ENCODE data around the gene TSHZ2. TPM values are rescaled to one million over a fixed set of nuclear protein-coding genes. Genes with fewer than 3 reads are reported as not detected.

Gene TSHZ2
- polyA plus RNA-seq, 1 donor from 2014 or later, result 4.6 TPM

DNA sequence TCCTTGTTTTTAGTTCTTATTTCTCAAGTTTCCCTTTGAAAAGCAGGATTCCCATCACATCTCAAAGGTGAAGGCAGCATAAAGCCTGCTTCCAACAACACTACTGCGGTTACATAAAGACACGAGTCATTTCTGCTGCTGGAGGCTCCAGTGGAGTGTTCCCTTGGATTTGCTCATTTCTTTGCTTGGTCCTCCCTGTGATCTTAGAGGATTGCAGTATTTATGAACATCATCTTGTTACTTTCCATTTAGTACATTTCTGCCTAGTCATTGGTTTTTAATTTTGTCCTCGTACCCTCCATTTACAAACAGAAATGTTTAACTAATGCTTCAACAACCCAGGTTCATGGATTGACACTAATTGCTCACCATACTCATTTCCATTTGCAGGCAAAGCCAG is 322.6 kb downstream of the TSHZ2 start:
- H3K27ac ChIP-seq (ENCODE audit: low read length), result no peak overlapping the region
- no peak overlapping the region for H2AFZ ChIP-seq (ENCODE audit: low read depth, low read length)
- no peaks in the 10 kb centered on the region for H4K20me1 ChIP-seq (ENCODE audit: insufficient read depth)
- no peak overlapping the region for H3K9ac ChIP-seq (ENCODE audit: low read length)
- H3K36me3 ChIP-seq (ENCODE audit: insufficient read depth, low read length), result no peaks in the 10 kb centered on the region
- H3F3A ChIP-seq (ENCODE audit: insufficient read depth, low read length, poor library complexity, severe bottlenecking), result no peaks in the 10 kb centered on the region
- no peaks in the 10 kb centered on the region for H3K79me2 ChIP-seq (replicated peaks; ENCODE audit: insufficient read depth, low read length)
- no peak overlapping the region for H3K4me3 ChIP-seq (ENCODE audit: low read length)
- H3K4me2 ChIP-seq (ENCODE audit: low read length), result no peak overlapping the region
- no peaks in the 10 kb centered on the region for H3K9me3 ChIP-seq (ENCODE audit: low read length)
- TF ChIP-seq POLR2AphosphoS5 (IDR thresholded peaks at IDR 0.05) (no peak), EP300 (conservative IDR thresholded peaks at IDR 0.05; ENCODE audit: poor library complexity, severe bottlenecking) (no peak)
- no peaks in the 10 kb centered on the region for H3K9me2 ChIP-seq (ENCODE audit: insufficient read depth, low read length)
- no peaks in the 10 kb centered on the region for H3K27me3 ChIP-seq (ENCODE audit: insufficient read depth, low read depth, low read length)

DNA sequence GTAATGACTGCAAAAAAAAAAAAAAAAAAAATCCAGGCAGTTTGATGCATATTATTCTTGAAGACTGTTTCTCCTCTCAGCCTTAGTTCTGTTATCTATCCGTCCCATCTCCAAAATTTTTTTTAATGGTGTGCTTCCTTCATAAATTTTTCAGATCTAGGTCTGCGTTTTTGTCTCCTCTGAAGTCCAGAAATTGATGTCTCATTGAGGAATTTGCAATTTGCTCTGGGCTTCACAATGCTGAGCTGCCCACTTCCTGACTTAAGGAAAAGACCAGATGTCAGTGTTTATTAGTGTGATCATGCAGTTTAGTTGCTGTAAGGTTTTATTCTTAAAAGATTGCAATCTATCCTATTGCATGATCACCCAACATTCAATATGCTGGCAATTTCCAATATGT is 323.9 kb downstream of the TSHZ2 start:
- Histone ChIP-seq H3K9ac (ENCODE audit: low read length) (no peak overlapping the region), H3K27me3 (ENCODE audit: insufficient read depth, low read depth, low read length) (no peaks in the 10 kb centered on the region), H3F3A (ENCODE audit: insufficient read depth, low read length, poor library complexity, severe bottlenecking) (no peaks in the 10 kb centered on the region), H3K36me3 (ENCODE audit: insufficient read depth, low read length) (no peaks in the 10 kb centered on the region), H3K4me3 (ENCODE audit: low read length) (no peak overlapping the region), H3K9me2 (ENCODE audit: insufficient read depth, low read length) (no peaks in the 10 kb centered on the region), H2AFZ (ENCODE audit: low read depth, low read length) (no peak overlapping the region), H4K20me1 (ENCODE audit: insufficient read depth) (no peaks in the 10 kb centered on the region), H3K9me3 (ENCODE audit: low read length) (no peaks in the 10 kb centered on the region), H3K4me2 (ENCODE audit: low read length) (no peak overlapping the region), H3K27ac (ENCODE audit: low read length) (no peak overlapping the region), H3K79me2 (replicated peaks; ENCODE audit: insufficient read depth, low read length) (no peaks in the 10 kb centered on the region)
- TF ChIP-seq MXI1 (conservative IDR thresholded peaks at IDR 0.05; ENCODE audit: poor library complexity, severe bottlenecking) (no peak), RAD21 (conservative IDR thresholded peaks at IDR 0.05) (no peak), EZH2 (IDR thresholded peaks at IDR 0.05; ENCODE audit: borderline replicate concordance, insufficient read depth, low read length, poor library complexity, severe bottlenecking) (no peak), TAF1 (IDR thresholded peaks at IDR 0.05; ENCODE audit: low read depth) (no peak), SMC3 (conservative IDR thresholded peaks at IDR 0.05; ENCODE audit: poor library complexity) (no peak), CTCF (IDR thresholded peaks at IDR 0.05; ENCODE audit: poor library complexity, severe bottlenecking) (no peak), EP300 (conservative IDR thresholded peaks at IDR 0.05; ENCODE audit: poor library complexity, severe bottlenecking) (no peak), POLR2AphosphoS5 (IDR thresholded peaks at IDR 0.05) (no peak)
- TF ChIP-seq, protein P1, sequence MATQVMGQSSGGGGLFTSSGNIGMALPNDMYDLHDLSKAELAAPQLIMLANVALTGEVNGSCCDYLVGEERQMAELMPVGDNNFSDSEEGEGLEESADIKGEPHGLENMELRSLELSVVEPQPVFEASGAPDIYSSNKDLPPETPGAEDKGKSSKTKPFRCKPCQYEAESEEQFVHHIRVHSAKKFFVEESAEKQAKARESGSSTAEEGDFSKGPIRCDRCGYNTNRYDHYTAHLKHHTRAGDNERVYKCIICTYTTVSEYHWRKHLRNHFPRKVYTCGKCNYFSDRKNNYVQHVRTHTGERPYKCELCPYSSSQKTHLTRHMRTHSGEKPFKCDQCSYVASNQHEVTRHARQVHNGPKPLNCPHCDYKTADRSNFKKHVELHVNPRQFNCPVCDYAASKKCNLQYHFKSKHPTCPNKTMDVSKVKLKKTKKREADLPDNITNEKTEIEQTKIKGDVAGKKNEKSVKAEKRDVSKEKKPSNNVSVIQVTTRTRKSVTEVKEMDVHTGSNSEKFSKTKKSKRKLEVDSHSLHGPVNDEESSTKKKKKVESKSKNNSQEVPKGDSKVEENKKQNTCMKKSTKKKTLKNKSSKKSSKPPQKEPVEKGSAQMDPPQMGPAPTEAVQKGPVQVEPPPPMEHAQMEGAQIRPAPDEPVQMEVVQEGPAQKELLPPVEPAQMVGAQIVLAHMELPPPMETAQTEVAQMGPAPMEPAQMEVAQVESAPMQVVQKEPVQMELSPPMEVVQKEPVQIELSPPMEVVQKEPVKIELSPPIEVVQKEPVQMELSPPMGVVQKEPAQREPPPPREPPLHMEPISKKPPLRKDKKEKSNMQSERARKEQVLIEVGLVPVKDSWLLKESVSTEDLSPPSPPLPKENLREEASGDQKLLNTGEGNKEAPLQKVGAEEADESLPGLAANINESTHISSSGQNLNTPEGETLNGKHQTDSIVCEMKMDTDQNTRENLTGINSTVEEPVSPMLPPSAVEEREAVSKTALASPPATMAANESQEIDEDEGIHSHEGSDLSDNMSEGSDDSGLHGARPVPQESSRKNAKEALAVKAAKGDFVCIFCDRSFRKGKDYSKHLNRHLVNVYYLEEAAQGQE (IDR thresholded peaks at IDR 0.05; ENCODE audit: borderline replicate concordance), result no peak
